Activated T-helper 17 cell treated with anti-CD3 and anti-CD28 coated beads, Interleukin-2, amount 50 U/mL, for 72 hours (primary cell): ENCODE measurements around the gene FANCG. TPM values are rescaled to one million over a fixed set of nuclear protein-coding genes. Genes with fewer than 3 reads are reported as not detected.
A peak's percentile ranks its signal among the peaks of the same experiment; 100 is the strongest.

Source experiments
- ATAC-seq: fragments of 150-1000 bp; cut with Tn5 transposase; replicated peaks from 2 replicates; pipeline ENCODE4 v1.10.0; 2021; ENCODE audit warnings: mild to moderate bottlenecking, moderate library complexity
- H3K27ac Mint-ChIP-seq: one replicate; pipeline ENCODE4 v1.8.0; 2022; ENCODE audit warnings: mixed read lengths
- H3K27me3 Mint-ChIP-seq: one replicate; pipeline ENCODE4 v1.8.0; 2022; ENCODE audit warnings: mixed read lengths
- H3K36me3 Mint-ChIP-seq: one replicate; pipeline ENCODE4 v1.8.0; 2022; ENCODE audit warnings: low read depth, mild to moderate bottlenecking, mixed read lengths
- H3K4me1 Mint-ChIP-seq: one replicate; pipeline ENCODE4 v1.8.0; 2022; ENCODE audit warnings: mixed read lengths
- H3K4me3 Mint-ChIP-seq: one replicate; pipeline ENCODE4 v1.8.0; 2022; ENCODE audit warnings: mild to moderate bottlenecking, mixed read lengths
- H3K9me3 Mint-ChIP-seq: one replicate; pipeline ENCODE4 v1.8.0; 2022; ENCODE audit warnings: mixed read lengths
- total RNA-seq, 2 donors: library from RNA; stranded (reverse); gene quantifications; one replicate each; pipeline ENCODE4 v1.2.3, GENCODE V29; 2022

FANCG gene
- total RNA-seq, result 100 to 1,000 TPM in 1 of 2 donors, 10 to 100 TPM in 1; 94.2 to 124 TPM

- peak; percentile 93 for ATAC-seq
- H3K27me3 Mint-ChIP-seq, result no peaks in the 10 kb centered on the region
- peak within 1 kb of the TSS; percentile 95 for H3K27ac Mint-ChIP-seq
- H3K4me1 Mint-ChIP-seq, result peaks cover 16% of the 10 kb centered on the region
- peak within 1 kb of the TSS; percentile 99 for H3K4me3 Mint-ChIP-seq
- H3K36me3 Mint-ChIP-seq, result peaks cover 41% of the 10 kb centered on the region
- no peaks in the 10 kb centered on the region for H3K9me3 Mint-ChIP-seq
These were observed at the start of gene FANCG for GRCh38 chr9:35079426-35080341. FANCG (minus strand) TSS chr9:35079942; CDS start chr9:35079524, 418 bp downstream.

- peaks cover 23% of the 10 kb centered on the region for H3K4me1 Mint-ChIP-seq
- peak; percentile 70 for ATAC-seq
- no peaks in the 10 kb centered on the region for H3K36me3 Mint-ChIP-seq
- H3K9me3 Mint-ChIP-seq, result no peaks in the 10 kb centered on the region
- H3K27me3 Mint-ChIP-seq, result no peaks in the 10 kb centered on the region
- peak overlapping the region; percentile 80 for H3K4me3 Mint-ChIP-seq
- peak overlapping the region; percentile 83 for H3K27ac Mint-ChIP-seq
These were observed 37.3 kb upstream of the FANCG start for GRCh38 chr9:35116898-35117551.

GRCh38 chr9:35116539-35116897 is 36.8 kb upstream of the FANCG start:
- Mint-ChIP-seq H3K27me3 (no peaks in the 10 kb centered on the region), H3K4me1 (peaks cover 27% of the 10 kb centered on the region), H3K36me3 (no peaks in the 10 kb centered on the region), H3K4me3 (peak overlapping the region; percentile 80), H3K9me3 (no peaks in the 10 kb centered on the region), H3K27ac (peak overlapping the region; percentile 83)
- no peak for ATAC-seq

- peak within 1 kb of the TSS; percentile 83 for H3K27ac Mint-ChIP-seq
- no peaks in the 10 kb centered on the region for H3K27me3 Mint-ChIP-seq
- H3K9me3 Mint-ChIP-seq, result no peaks in the 10 kb centered on the region
- peak within 1 kb of the TSS; percentile 80 for H3K4me3 Mint-ChIP-seq
- no peaks in the 10 kb centered on the region for H3K36me3 Mint-ChIP-seq
- peaks cover 27% of the 10 kb centered on the region for H3K4me1 Mint-ChIP-seq
- peak; percentile 69 for ATAC-seq
These were observed 36.2 kb upstream of the FANCG start, which contains the start of gene ATOSB for GRCh38 chr9:35115680-35116538. ATOSB (minus strand) TSS chr9:35115862; CDS start chr9:35108274, 7,588 bp downstream.

- no peak for ATAC-seq
- Mint-ChIP-seq H3K4me1 (peaks cover 27% of the 10 kb centered on the region), H3K36me3 (no peaks in the 10 kb centered on the region), H3K27ac (peak overlapping the region; percentile 83), H3K9me3 (no peaks in the 10 kb centered on the region), H3K27me3 (no peaks in the 10 kb centered on the region), H3K4me3 (peak overlapping the region; percentile 80)
These were observed 35.3 kb upstream of the FANCG start for GRCh38 chr9:35114840-35115628.

GRCh38 chr9:35114113-35114839 is 34.5 kb upstream of the FANCG start:
- Mint-ChIP-seq H3K4me1 (peaks cover 27% of the 10 kb centered on the region), H3K4me3 (peak overlapping the region; percentile 80), H3K36me3 (no peaks in the 10 kb centered on the region), H3K9me3 (no peaks in the 10 kb centered on the region), H3K27ac (peak overlapping the region; percentile 83), H3K27me3 (no peaks in the 10 kb centered on the region)
- ATAC-seq, result peak; percentile 23

GRCh38 chr9:35112257-35113020 is 32.7 kb upstream of the FANCG start:
- Mint-ChIP-seq H3K9me3 (no peaks in the 10 kb centered on the region), H3K36me3 (peaks cover 9% of the 10 kb centered on the region), H3K27me3 (no peaks in the 10 kb centered on the region), H3K4me3 (peak overlapping the region; percentile 79), H3K27ac (peak overlapping the region; percentile 79), H3K4me1 (peaks cover 27% of the 10 kb centered on the region)
- no peak for ATAC-seq

- H3K36me3 Mint-ChIP-seq, result peaks cover 18% of the 10 kb centered on the region
- H3K4me1 Mint-ChIP-seq, result peaks cover 21% of the 10 kb centered on the region
- H3K9me3 Mint-ChIP-seq, result no peaks in the 10 kb centered on the region
- H3K27ac Mint-ChIP-seq, result peak overlapping the region; percentile 79
- no peaks in the 10 kb centered on the region for H3K27me3 Mint-ChIP-seq
- peak overlapping the region; percentile 79 for H3K4me3 Mint-ChIP-seq
- peak; percentile 85 for ATAC-seq
These were observed 31.5 kb upstream of the FANCG start for GRCh38 chr9:35111001-35111933.

- Mint-ChIP-seq H3K27me3 (no peaks in the 10 kb centered on the region), H3K27ac (peak overlapping the region; percentile 79), H3K4me1 (peaks cover 21% of the 10 kb centered on the region), H3K36me3 (peaks cover 27% of the 10 kb centered on the region), H3K9me3 (no peaks in the 10 kb centered on the region), H3K4me3 (peak overlapping the region; percentile 79)
- ATAC-seq, result no peak
These were observed 30.6 kb upstream of the FANCG start for GRCh38 chr9:35110327-35110761.

- ATAC-seq, result no peak
- Mint-ChIP-seq H3K4me1 (peaks cover 15% of the 10 kb centered on the region), H3K9me3 (no peaks in the 10 kb centered on the region), H3K36me3 (peaks cover 34% of the 10 kb centered on the region), H3K4me3 (no peak overlapping the region), H3K27me3 (no peaks in the 10 kb centered on the region), H3K27ac (no peak overlapping the region)
These were observed 29.3 kb upstream of the FANCG start for GRCh38 chr9:35108946-35109575.

- H3K36me3 Mint-ChIP-seq, result peaks cover 37% of the 10 kb centered on the region
- H3K9me3 Mint-ChIP-seq, result no peaks in the 10 kb centered on the region
- no peak for ATAC-seq
- H3K27me3 Mint-ChIP-seq, result no peaks in the 10 kb centered on the region
- H3K4me3 Mint-ChIP-seq, result no peak overlapping the region
- peaks cover 13% of the 10 kb centered on the region for H3K4me1 Mint-ChIP-seq
- no peak overlapping the region for H3K27ac Mint-ChIP-seq
These were observed 28.7 kb upstream of the FANCG start for GRCh38 chr9:35108461-35108860.
